Measurements from ENCODE around the gene PPP2R5E. TPM values are rescaled to one million over a fixed set of nuclear protein-coding genes. Genes with fewer than 3 reads are reported as not detected.

The PPP2R5E gene
- total and polyA plus RNA-seq, 10 of the 15 experiments (the other 5 are each of a cell fraction or from before 2014, with no cell fraction given), result 11.4 to 56.2 (median 22.7) TPM

- TF ChIP-seq GATAD2B (conservative IDR thresholded peaks at IDR 0.05; ENCODE audit: low read depth) (no peak), MLLT1 (IDR thresholded peaks at IDR 0.05) (no peak), WRNIP1 (IDR thresholded peaks at IDR 0.05; ENCODE audit: borderline replicate concordance, low read depth, low read length) (no peak), CEBPZ (IDR thresholded peaks at IDR 0.05; ENCODE audit: low read depth, low read length) (no peak), YBX1 (IDR thresholded peaks at IDR 0.05) (no peak), SREBF1 (IDR thresholded peaks at IDR 0.05; ENCODE audit: low read length) (no peak), KAT2A (conservative IDR thresholded peaks at IDR 0.05; ENCODE audit: control insufficient read depth, low read depth, low read length) (no peak), MXI1 (IDR thresholded peaks at IDR 0.05; ENCODE audit: low read depth, low read length) (no peak), MAX (IDR thresholded peaks at IDR 0.05; ENCODE audit: low read depth, low read length) (no peak), IKZF2 (IDR thresholded peaks at IDR 0.05) (no peak), SMAD5 (IDR thresholded peaks at IDR 0.05; ENCODE audit: low read depth) (no peak), SMARCA5 (IDR thresholded peaks at IDR 0.05) (0 out of 2 replicates have a peak, but pooled peaks have one; percentile 21), CEBPB (IDR thresholded peaks at IDR 0.05; ENCODE audit: borderline replicate concordance in 1 of 2, low read depth in 2 of 2, low read length in 2 of 2) (no peak), CHD1 (IDR thresholded peaks at IDR 0.05; ENCODE audit: low read depth, low read length) (no peak), ELK1 (IDR thresholded peaks at IDR 0.05; ENCODE audit: low read depth, low read length) (no peak), CTCF (IDR thresholded peaks at IDR 0.05 in 2 of 3, conservative IDR thresholded peaks at IDR 0.05 in 1 of 3; ENCODE audit: control insufficient read depth in 2 of 3, extremely low read depth in 1 of 3, insufficient read depth in 1 of 3, low read depth in 3 of 3, low read length in 3 of 3) (peak; percentile 88 to 89 (median 88))
Measured at GRCh38 chr14:63388766-63389431, 154.3 kb downstream of the PPP2R5E start (continued).

Measured in GM12878 (cell line).